OCI-LY7 (cell line): ENCODE results near the gene GPR183. TPM values are rescaled to one million over a fixed set of nuclear protein-coding genes. Genes with fewer than 3 reads are reported as not detected.

Source experiments
- BruUV-seq: library from RNA; stranded (reverse); fragments of 400-500 nt; replicated peaks from 2 replicates; lab custom pipeline; 2021; lab: Mats Ljungman, UMichigan
- CTCF ChIA-PET: fragments of 300-600 bp; sonication (Branson Sonifier 250); formaldehyde crosslinking; loops from one replicate; lab custom pipeline; 2022; ENCODE audit warnings: antibody characterized with exemption; ENCODE audit not compliant: unreplicated experiment; lab: Charles Lee
- POLR2A ChIA-PET: fragments of 300-600 bp; sonication (Branson Sonifier 250); formaldehyde crosslinking; loops from one replicate; lab custom pipeline; 2022; ENCODE audit warnings: antibody characterized with exemption; lab: Charles Lee
- DNase-seq: peaks from one replicate; pipeline ENCODE4 v3.0.0-alpha.2; 2015; ENCODE audit warnings: low spot score
- H2AFZ ChIP-seq: fragments of 200-600 bp; sonication (generic), shearing (Covaris generic); 2 replicates; pipeline ENCODE4 v1.6.1; 2014; ENCODE audit warnings: mild to moderate bottlenecking, antibody characterized with exemption, low read length, moderate library complexity
- H3K27ac ChIP-seq: fragments of 200-600 bp; sonication (generic); 2 replicates; pipeline ENCODE4 v1.5.1; 2014; ENCODE audit warnings: mixed run types, low read depth, mild to moderate bottlenecking, moderate library complexity, low read length, inconsistent platforms; ENCODE audit not compliant: poor library complexity, severe bottlenecking
- H3K36me3 ChIP-seq: fragments of 200-600 bp; sonication (generic); 2 replicates; pipeline ENCODE4 v1.6.1; 2014; ENCODE audit warnings: mild to moderate bottlenecking, antibody characterized with exemption, low read length, moderate library complexity, mixed read lengths; ENCODE audit not compliant: insufficient read depth
- H3K4me1 ChIP-seq: fragments of 200-600 bp; sonication (generic); 2 replicates; pipeline ENCODE4 v1.5.1; 2014; ENCODE audit warnings: mild to moderate bottlenecking, low read length; ENCODE audit not compliant: insufficient read depth, poor library complexity, severe bottlenecking
- H3K4me2 ChIP-seq: fragments of 200-600 bp; sonication (generic); 2 replicates; pipeline ENCODE4 v1.6.1; 2014; ENCODE audit warnings: mild to moderate bottlenecking, low read length
- H3K4me3 ChIP-seq: fragments of 200-600 bp; sonication (generic); 2 replicates; pipeline ENCODE4 v1.5.1; 2014; ENCODE audit warnings: mild to moderate bottlenecking, low read depth, low read length; ENCODE audit not compliant: poor library complexity, severe bottlenecking
- H3K79me2 ChIP-seq: fragments of 200-600 bp; sonication (generic); 2 replicates; pipeline ENCODE4 v1.6.1; 2016; ENCODE audit warnings: low read depth, mild to moderate bottlenecking, low read length, moderate library complexity, mixed read lengths; ENCODE audit not compliant: insufficient read depth
- H3K9me2 ChIP-seq: fragments of 200-600 bp; sonication (generic); 2 replicates; pipeline ENCODE4 v1.6.1; 2016; ENCODE audit warnings: mild to moderate bottlenecking, low read length, mixed read lengths; ENCODE audit not compliant: insufficient read depth
- H3K9me3 ChIP-seq: fragments of 200-600 bp; sonication (generic); 2 replicates; pipeline ENCODE4 v1.6.1; 2014; ENCODE audit warnings: mild to moderate bottlenecking, mixed run types, low read length, mixed read lengths
- H4K20me1 ChIP-seq: fragments of 200-600 bp; sonication (generic); 2 replicates; pipeline ENCODE4 v1.6.1; 2014; ENCODE audit warnings: mild to moderate bottlenecking, antibody characterized with exemption, low read length, moderate library complexity, mixed read lengths; ENCODE audit not compliant: insufficient read depth
- EZH2phosphoT487 ChIP-seq: fragments of 200-600 bp; sonication (generic); IDR thresholded peaks from 2 replicates; pipeline ENCODE4 v1.6.1; 2018; ENCODE audit warnings: low read depth, borderline replicate concordance, mild to moderate bottlenecking, mixed run types, antibody characterized with exemption, low read length, moderate library complexity, mixed read lengths
- intact Hi-C: fragments of 100-400 bp; cut with micrococcal nuclease; formaldehyde crosslinking; loops from one replicate; pipeline ENCODE4 v1.10.0; 2022; ENCODE audit not compliant: unreplicated experiment
- total RNA-seq, 2 experiments: library from RNA; depleted of rRNA in 1 of 2; stranded (reverse); fragments of >200 nt in 1 of 2; shearing (Covaris generic) in 1 of 2; gene quantifications; 2 replicates each; pipeline ENCODE4 v1.2.3, GENCODE V29; 2014 to 2022
- TF ChIP-seq, protein P1 (sequence below): fragments of 200-600 bp; sonication (generic); conservative IDR thresholded peaks from 2 replicates; pipeline ENCODE4 v1.5.1; 2014; ENCODE audit warnings: mild to moderate bottlenecking, antibody characterized with exemption, low read length, moderate library complexity, mixed read lengths

Gene GPR183
- total RNA-seq, 2 experiments from 2014 or later, result not detected

DNA sequence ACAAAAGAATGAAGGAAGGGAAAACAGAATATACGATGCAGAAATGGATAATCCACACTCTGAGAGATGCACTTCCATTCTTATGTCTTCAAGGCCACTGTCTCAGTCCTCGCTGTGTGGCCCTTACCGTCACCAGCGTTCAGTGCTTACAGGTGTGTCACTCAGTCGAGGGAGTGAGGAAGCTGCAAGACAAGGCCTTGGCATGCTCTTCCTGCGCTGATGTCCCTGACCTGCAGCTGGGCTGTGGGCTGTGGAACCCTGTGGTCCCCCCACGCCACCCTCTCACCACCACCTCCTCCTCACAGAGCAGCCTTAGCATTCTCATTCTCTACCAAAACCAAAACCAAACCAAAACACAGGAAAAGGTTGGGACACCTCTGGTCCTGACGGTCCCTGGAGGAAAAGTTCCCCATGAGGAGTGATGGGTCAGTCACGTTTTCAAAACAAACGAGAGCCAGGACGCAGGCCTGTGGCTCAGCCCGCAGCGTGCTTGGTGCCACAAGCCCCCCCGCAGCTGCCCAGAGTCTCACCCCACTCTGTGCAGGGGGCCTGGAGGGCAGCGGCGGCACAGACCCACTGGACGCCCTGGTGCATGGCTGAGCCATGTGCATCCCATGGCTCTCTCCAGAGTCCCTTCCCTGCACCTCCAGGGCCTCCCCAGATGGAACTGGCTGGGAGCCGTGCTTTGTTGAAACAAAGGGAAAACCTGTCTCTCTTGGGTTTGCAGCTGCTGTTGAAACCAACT lies 48.2 kb upstream of the GPR183 start:
- Histone ChIP-seq H3K4me1 (peaks cover 12% of the 10 kb centered on the region), H3K9me2 (no peaks in the 10 kb centered on the region), H4K20me1 (no peaks in the 10 kb centered on the region), H3K36me3 (peaks cover 20% of the 10 kb centered on the region; the same call in 1 of the 2 replicates), H2AFZ (no peak overlapping the region), H3K27ac (no peak overlapping the region), H3K4me3 (no peak overlapping the region), H3K4me2 (peak overlapping the region; percentile 61; the same call in 1 of the 2 replicates), H3K9me3 (no peaks in the 10 kb centered on the region), H3K79me2 (no peaks in the 10 kb centered on the region)
- POLR2A ChIA-PET, result no interaction called here
- CTCF ChIA-PET, result no interaction called here
- TF ChIP-seq EZH2phosphoT487, result no peak
- TF ChIP-seq, protein P1, sequence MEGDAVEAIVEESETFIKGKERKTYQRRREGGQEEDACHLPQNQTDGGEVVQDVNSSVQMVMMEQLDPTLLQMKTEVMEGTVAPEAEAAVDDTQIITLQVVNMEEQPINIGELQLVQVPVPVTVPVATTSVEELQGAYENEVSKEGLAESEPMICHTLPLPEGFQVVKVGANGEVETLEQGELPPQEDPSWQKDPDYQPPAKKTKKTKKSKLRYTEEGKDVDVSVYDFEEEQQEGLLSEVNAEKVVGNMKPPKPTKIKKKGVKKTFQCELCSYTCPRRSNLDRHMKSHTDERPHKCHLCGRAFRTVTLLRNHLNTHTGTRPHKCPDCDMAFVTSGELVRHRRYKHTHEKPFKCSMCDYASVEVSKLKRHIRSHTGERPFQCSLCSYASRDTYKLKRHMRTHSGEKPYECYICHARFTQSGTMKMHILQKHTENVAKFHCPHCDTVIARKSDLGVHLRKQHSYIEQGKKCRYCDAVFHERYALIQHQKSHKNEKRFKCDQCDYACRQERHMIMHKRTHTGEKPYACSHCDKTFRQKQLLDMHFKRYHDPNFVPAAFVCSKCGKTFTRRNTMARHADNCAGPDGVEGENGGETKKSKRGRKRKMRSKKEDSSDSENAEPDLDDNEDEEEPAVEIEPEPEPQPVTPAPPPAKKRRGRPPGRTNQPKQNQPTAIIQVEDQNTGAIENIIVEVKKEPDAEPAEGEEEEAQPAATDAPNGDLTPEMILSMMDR, result no peak
- no peak for DNase-seq
- no TSS peak for BruUV-seq
- intact Hi-C loops, result no loop called here

- TF ChIP-seq EZH2phosphoT487, result no peak
- TF ChIP-seq, protein P1, result no peak
- H3K9me2 ChIP-seq, result no peaks in the 10 kb centered on the region
- H2AFZ ChIP-seq, result no peak overlapping the region
- H4K20me1 ChIP-seq, result no peaks in the 10 kb centered on the region
- peak overlapping the region; percentile 32; the same call in 1 of the 2 replicates for H3K4me2 ChIP-seq
- BruUV-seq, result no TSS peak
- CTCF ChIA-PET, result no interaction called here
- H3K4me3 ChIP-seq, result no peak overlapping the region
- no peaks in the 10 kb centered on the region for H3K79me2 ChIP-seq
- no peak overlapping the region for H3K27ac ChIP-seq
- no peaks in the 10 kb centered on the region for H3K9me3 ChIP-seq
- H3K4me1 ChIP-seq, result peaks cover 12% of the 10 kb centered on the region
- intact Hi-C loops, result no loop called here
- POLR2A ChIA-PET, result no interaction called here
- peaks cover 20% of the 10 kb centered on the region; the same call in 1 of the 2 replicates for H3K36me3 ChIP-seq
- no peak for DNase-seq
These were observed 47.3 kb upstream of the GPR183 start for GRCh38 chr13:99354371-99354951.

GRCh38 chr13:99353836-99354235 lies 46.6 kb upstream of the GPR183 start:
- Histone ChIP-seq H4K20me1 (no peaks in the 10 kb centered on the region), H3K4me2 (peak overlapping the region; percentile 32; the same call in 1 of the 2 replicates), H3K9me3 (no peaks in the 10 kb centered on the region), H3K36me3 (peaks cover 18% of the 10 kb centered on the region; the same call in 1 of the 2 replicates), H3K27ac (no peak overlapping the region), H2AFZ (no peak overlapping the region), H3K4me1 (peaks cover 12% of the 10 kb centered on the region), H3K9me2 (no peaks in the 10 kb centered on the region), H3K79me2 (no peaks in the 10 kb centered on the region), H3K4me3 (no peak overlapping the region)
- CTCF ChIA-PET, result no interaction called here
- TF ChIP-seq, protein P1, result no peak
- TF ChIP-seq EZH2phosphoT487, result no peak
- no TSS peak for BruUV-seq
- DNase-seq, result no peak
- intact Hi-C loops, result no loop called here
- POLR2A ChIA-PET, result no interaction called here
